ENCODE results near the gene RDH13.

- TF ChIP-seq POLR2AphosphoS5 (IDR thresholded peaks at IDR 0.05; ENCODE audit: borderline replicate concordance, low read depth, low read length), result no peak
- TF ChIP-seq EZH2 (IDR thresholded peaks at IDR 0.05), result no peak
Observed at GRCh38 chr19:55012306-55012705, 50.6 kb downstream of the RDH13 start.
